Prostate gland (tissue), 2 donors: ENCODE data around the gene HPF1.

ENCODE experiments used
- POLR2A ChIP-seq: fragments of 450-650 bp; IDR thresholded peaks from one replicate; pipeline ENCODE4 v1.6.1; 2016; ENCODE audit warnings: antibody characterized with exemption, mild to moderate bottlenecking
- TF ChIP-seq, protein P1 (sequence below), 4 experiments: fragments of 200-600 bp in 2 of 4; fragments of 450-650 bp in 2 of 4; sonication (generic) in 2 of 4; IDR thresholded peaks; 1 replicate in 3 of 4; 2 replicates in 1 of 4; pipeline ENCODE4 v1.5.1; 2016 to 2019; ENCODE audit warnings: antibody characterized with exemption in 4 of 4, mild to moderate bottlenecking in 2 of 4, moderate library complexity in 2 of 4

DNA sequence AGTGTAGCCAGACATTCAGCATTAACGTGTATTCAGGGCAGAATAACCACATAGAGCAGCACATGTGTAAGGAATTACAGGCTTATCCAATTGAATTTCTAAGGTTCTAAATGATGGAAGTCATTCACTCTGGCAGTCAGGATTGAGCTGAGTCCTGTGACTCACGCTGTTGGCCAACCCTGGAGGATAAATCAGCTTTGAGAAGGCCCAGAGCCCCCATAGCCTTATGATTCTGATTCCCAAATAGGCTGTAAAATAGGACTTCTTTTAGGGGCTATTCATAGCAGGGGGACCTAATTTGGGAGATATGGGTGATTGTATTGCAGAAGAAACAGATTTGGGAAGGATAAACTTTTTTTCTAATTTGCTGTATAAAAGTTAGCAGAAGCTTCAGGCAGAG lies 8.1 kb upstream of the HPF1 start:
- TF ChIP-seq POLR2A: no peak
- TF ChIP-seq, protein P1, sequence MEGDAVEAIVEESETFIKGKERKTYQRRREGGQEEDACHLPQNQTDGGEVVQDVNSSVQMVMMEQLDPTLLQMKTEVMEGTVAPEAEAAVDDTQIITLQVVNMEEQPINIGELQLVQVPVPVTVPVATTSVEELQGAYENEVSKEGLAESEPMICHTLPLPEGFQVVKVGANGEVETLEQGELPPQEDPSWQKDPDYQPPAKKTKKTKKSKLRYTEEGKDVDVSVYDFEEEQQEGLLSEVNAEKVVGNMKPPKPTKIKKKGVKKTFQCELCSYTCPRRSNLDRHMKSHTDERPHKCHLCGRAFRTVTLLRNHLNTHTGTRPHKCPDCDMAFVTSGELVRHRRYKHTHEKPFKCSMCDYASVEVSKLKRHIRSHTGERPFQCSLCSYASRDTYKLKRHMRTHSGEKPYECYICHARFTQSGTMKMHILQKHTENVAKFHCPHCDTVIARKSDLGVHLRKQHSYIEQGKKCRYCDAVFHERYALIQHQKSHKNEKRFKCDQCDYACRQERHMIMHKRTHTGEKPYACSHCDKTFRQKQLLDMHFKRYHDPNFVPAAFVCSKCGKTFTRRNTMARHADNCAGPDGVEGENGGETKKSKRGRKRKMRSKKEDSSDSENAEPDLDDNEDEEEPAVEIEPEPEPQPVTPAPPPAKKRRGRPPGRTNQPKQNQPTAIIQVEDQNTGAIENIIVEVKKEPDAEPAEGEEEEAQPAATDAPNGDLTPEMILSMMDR (IDR thresholded peaks at IDR 0.05): no peak
